ENCODE results near the gene AHI1. TPM values are rescaled to one million over a fixed set of nuclear protein-coding genes. Genes with fewer than 3 reads are reported as not detected.

Gene AHI1
- polyA plus RNA-seq, 1 of the 3 experiments (the other 2 are of a cell fraction) = 7.3 TPM

DNA sequence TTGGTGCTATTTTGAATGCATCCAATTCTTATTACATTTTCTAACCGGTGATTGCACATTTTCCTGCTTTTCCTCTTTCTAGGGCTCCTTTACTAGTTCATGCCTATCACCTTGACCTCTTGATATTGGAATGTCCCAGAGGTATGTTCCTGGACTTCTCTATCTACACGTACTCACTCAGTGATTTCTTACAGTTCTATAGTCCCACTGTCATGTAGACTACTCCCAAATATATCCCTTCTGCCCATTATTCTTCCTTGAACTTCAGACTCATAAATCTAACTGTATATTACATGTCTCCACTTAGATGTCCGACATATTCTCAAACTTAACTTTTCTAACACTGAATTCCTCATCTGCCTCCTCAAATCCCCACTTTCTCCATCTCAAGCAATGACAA, 7.2 kb upstream of the AHI1 start:
- Histone ChIP-seq H3K4me2 (no peak overlapping the region), H3K36me3 (replicated peaks in 1 of 2; ENCODE audit: control insufficient read depth in 1 of 2, insufficient read depth in 2 of 2, low read length in 1 of 2) (no peaks in the 10 kb centered on the region), H3F3A (replicated peaks; ENCODE audit: insufficient read depth) (no peaks in the 10 kb centered on the region), H3K9me2 (no peaks in the 10 kb centered on the region), H3K27ac (ENCODE audit: low read depth in 2 of 2, low read length in 1 of 2) (no peak overlapping the region), H4K20me1 (ENCODE audit: insufficient read depth) (no peaks in the 10 kb centered on the region), H3K4me1 (ENCODE audit: control insufficient read depth in 1 of 2, insufficient read depth in 2 of 2, low read depth in 1 of 2, low read length in 1 of 2) (peaks cover 0 to 6% of the 10 kb centered on the region in 2 experiments; a peak in 2 of 4 replicates), H3K9me3 (no peaks in the 10 kb centered on the region), H2AFZ (ENCODE audit: low read depth) (no peak overlapping the region), H3K9ac (no peak overlapping the region), H3K4me3 (ENCODE audit: low read depth in 2 of 2, low read length in 1 of 2) (no peak overlapping the region), H3K27me3 (ENCODE audit: insufficient read depth) (no peaks in the 10 kb centered on the region), H3K79me2 (ENCODE audit: insufficient read depth) (no peaks in the 10 kb centered on the region)
- 90% methylated on average over 3 of the region's 3 CpGs for WGBS (ENCODE audit: low lambda C conversion rate)
- CTCF ChIA-PET = interaction anchor here (1.8 to 2.4 kb wide), 2 partner anchors 15 to 722 kb away, joined by 10 to 11 read pairs; no protein-coding TSS in a partner anchor
- TF ChIP-seq POLR2AphosphoS5 (IDR thresholded peaks at IDR 0.05; ENCODE audit: low read depth, low read length) = no peak
- TF ChIP-seq, protein P1, sequence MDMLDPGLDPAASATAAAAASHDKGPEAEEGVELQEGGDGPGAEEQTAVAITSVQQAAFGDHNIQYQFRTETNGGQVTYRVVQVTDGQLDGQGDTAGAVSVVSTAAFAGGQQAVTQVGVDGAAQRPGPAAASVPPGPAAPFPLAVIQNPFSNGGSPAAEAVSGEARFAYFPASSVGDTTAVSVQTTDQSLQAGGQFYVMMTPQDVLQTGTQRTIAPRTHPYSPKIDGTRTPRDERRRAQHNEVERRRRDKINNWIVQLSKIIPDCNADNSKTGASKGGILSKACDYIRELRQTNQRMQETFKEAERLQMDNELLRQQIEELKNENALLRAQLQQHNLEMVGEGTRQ (IDR thresholded peaks at IDR 0.05; ENCODE audit: borderline replicate concordance, low read depth, low read length) = no peak
- TF ChIP-seq, protein P2, sequence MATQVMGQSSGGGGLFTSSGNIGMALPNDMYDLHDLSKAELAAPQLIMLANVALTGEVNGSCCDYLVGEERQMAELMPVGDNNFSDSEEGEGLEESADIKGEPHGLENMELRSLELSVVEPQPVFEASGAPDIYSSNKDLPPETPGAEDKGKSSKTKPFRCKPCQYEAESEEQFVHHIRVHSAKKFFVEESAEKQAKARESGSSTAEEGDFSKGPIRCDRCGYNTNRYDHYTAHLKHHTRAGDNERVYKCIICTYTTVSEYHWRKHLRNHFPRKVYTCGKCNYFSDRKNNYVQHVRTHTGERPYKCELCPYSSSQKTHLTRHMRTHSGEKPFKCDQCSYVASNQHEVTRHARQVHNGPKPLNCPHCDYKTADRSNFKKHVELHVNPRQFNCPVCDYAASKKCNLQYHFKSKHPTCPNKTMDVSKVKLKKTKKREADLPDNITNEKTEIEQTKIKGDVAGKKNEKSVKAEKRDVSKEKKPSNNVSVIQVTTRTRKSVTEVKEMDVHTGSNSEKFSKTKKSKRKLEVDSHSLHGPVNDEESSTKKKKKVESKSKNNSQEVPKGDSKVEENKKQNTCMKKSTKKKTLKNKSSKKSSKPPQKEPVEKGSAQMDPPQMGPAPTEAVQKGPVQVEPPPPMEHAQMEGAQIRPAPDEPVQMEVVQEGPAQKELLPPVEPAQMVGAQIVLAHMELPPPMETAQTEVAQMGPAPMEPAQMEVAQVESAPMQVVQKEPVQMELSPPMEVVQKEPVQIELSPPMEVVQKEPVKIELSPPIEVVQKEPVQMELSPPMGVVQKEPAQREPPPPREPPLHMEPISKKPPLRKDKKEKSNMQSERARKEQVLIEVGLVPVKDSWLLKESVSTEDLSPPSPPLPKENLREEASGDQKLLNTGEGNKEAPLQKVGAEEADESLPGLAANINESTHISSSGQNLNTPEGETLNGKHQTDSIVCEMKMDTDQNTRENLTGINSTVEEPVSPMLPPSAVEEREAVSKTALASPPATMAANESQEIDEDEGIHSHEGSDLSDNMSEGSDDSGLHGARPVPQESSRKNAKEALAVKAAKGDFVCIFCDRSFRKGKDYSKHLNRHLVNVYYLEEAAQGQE (IDR thresholded peaks at IDR 0.05; ENCODE audit: low read depth, low read length) = no peak
- TF ChIP-seq YY1 (IDR thresholded peaks at IDR 0.05; ENCODE audit: low read depth) = no peak
- TF ChIP-seq MXI1 (IDR thresholded peaks at IDR 0.05; ENCODE audit: low read depth, low read length) = no peak
- no peak for TF ChIP-seq GABPA (IDR thresholded peaks at IDR 0.05; ENCODE audit: low read depth)
- no peak for TF ChIP-seq TEAD4 (IDR thresholded peaks at IDR 0.05; ENCODE audit: borderline replicate concordance, insufficient read depth)
- no peak for TF ChIP-seq SIN3A (IDR thresholded peaks at IDR 0.05; ENCODE audit: borderline replicate concordance, low read depth, low read length)
- TF ChIP-seq, protein P3, sequence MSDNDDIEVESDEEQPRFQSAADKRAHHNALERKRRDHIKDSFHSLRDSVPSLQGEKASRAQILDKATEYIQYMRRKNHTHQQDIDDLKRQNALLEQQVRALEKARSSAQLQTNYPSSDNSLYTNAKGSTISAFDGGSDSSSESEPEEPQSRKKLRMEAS (IDR thresholded peaks at IDR 0.05; ENCODE audit: low read depth) = no peak
- TF ChIP-seq RFX5 (IDR thresholded peaks at IDR 0.05; ENCODE audit: low read length) = no peak
- TF ChIP-seq CHD2 (IDR thresholded peaks at IDR 0.05; ENCODE audit: low read length, partially characterized antibody) = no peak
- TF ChIP-seq JUND (IDR thresholded peaks at IDR 0.05) = no peak
- TF ChIP-seq TAF1 (IDR thresholded peaks at IDR 0.05; ENCODE audit: borderline replicate concordance, low read depth, low read length) = no peak
- no peak for TF ChIP-seq EZH2phosphoT487 (IDR thresholded peaks at IDR 0.05; ENCODE audit: borderline replicate concordance, low read depth)
- no peak for TF ChIP-seq SMC3 (IDR thresholded peaks at IDR 0.05; ENCODE audit: low read depth, low read length)
- TF ChIP-seq, protein P4, sequence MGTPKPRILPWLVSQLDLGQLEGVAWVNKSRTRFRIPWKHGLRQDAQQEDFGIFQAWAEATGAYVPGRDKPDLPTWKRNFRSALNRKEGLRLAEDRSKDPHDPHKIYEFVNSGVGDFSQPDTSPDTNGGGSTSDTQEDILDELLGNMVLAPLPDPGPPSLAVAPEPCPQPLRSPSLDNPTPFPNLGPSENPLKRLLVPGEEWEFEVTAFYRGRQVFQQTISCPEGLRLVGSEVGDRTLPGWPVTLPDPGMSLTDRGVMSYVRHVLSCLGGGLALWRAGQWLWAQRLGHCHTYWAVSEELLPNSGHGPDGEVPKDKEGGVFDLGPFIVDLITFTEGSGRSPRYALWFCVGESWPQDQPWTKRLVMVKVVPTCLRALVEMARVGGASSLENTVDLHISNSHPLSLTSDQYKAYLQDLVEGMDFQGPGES (IDR thresholded peaks at IDR 0.05; ENCODE audit: low read depth, low read length) = no peak
- TF ChIP-seq, protein P5, sequence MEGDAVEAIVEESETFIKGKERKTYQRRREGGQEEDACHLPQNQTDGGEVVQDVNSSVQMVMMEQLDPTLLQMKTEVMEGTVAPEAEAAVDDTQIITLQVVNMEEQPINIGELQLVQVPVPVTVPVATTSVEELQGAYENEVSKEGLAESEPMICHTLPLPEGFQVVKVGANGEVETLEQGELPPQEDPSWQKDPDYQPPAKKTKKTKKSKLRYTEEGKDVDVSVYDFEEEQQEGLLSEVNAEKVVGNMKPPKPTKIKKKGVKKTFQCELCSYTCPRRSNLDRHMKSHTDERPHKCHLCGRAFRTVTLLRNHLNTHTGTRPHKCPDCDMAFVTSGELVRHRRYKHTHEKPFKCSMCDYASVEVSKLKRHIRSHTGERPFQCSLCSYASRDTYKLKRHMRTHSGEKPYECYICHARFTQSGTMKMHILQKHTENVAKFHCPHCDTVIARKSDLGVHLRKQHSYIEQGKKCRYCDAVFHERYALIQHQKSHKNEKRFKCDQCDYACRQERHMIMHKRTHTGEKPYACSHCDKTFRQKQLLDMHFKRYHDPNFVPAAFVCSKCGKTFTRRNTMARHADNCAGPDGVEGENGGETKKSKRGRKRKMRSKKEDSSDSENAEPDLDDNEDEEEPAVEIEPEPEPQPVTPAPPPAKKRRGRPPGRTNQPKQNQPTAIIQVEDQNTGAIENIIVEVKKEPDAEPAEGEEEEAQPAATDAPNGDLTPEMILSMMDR (IDR thresholded peaks at IDR 0.05) = no peak
- TF ChIP-seq ELF1 (IDR thresholded peaks at IDR 0.05) = no peak
- TF ChIP-seq TCF12 (IDR thresholded peaks at IDR 0.05) = no peak
- TF ChIP-seq, protein P6, sequence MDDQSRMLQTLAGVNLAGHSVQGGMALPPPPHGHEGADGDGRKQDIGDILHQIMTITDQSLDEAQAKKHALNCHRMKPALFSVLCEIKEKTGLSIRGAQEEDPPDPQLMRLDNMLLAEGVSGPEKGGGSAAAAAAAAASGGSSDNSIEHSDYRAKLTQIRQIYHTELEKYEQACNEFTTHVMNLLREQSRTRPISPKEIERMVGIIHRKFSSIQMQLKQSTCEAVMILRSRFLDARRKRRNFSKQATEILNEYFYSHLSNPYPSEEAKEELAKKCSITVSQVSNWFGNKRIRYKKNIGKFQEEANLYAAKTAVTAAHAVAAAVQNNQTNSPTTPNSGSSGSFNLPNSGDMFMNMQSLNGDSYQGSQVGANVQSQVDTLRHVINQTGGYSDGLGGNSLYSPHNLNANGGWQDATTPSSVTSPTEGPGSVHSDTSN (IDR thresholded peaks at IDR 0.05) = no peak
- POLR2A ChIA-PET = no interaction called here
- DNase-seq = no peak
